ENCODE measurements around the gene ZNF528. TPM values are rescaled to one million over a fixed set of nuclear protein-coding genes. Genes with fewer than 3 reads are reported as not detected.

Gene ZNF528
- total and polyA plus RNA-seq, 2 experiments from 2014 or later = 25.5 to 30.0 TPM

DNA sequence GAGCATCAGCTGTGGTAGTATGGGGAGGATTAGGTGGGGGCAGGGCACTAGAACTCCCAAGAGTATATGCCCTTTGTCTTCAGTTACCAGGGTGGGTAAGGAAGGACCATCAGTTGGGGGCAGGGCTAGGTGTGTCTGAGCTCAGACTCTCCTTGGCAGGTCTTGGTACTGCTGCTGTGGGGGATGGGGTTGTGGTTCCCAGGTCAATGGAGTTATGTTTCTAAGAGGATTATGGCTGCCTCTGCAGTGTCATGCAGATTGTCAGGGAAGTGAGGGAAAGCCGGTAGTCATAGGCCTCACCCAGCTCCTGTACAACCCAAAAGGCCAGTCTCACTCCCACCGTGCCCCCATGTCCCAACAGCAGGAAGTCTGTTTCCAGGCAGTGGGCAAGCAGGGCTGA is 46.9 kb downstream of the ZNF528 start (continued):
- TF ChIP-seq, protein P1, sequence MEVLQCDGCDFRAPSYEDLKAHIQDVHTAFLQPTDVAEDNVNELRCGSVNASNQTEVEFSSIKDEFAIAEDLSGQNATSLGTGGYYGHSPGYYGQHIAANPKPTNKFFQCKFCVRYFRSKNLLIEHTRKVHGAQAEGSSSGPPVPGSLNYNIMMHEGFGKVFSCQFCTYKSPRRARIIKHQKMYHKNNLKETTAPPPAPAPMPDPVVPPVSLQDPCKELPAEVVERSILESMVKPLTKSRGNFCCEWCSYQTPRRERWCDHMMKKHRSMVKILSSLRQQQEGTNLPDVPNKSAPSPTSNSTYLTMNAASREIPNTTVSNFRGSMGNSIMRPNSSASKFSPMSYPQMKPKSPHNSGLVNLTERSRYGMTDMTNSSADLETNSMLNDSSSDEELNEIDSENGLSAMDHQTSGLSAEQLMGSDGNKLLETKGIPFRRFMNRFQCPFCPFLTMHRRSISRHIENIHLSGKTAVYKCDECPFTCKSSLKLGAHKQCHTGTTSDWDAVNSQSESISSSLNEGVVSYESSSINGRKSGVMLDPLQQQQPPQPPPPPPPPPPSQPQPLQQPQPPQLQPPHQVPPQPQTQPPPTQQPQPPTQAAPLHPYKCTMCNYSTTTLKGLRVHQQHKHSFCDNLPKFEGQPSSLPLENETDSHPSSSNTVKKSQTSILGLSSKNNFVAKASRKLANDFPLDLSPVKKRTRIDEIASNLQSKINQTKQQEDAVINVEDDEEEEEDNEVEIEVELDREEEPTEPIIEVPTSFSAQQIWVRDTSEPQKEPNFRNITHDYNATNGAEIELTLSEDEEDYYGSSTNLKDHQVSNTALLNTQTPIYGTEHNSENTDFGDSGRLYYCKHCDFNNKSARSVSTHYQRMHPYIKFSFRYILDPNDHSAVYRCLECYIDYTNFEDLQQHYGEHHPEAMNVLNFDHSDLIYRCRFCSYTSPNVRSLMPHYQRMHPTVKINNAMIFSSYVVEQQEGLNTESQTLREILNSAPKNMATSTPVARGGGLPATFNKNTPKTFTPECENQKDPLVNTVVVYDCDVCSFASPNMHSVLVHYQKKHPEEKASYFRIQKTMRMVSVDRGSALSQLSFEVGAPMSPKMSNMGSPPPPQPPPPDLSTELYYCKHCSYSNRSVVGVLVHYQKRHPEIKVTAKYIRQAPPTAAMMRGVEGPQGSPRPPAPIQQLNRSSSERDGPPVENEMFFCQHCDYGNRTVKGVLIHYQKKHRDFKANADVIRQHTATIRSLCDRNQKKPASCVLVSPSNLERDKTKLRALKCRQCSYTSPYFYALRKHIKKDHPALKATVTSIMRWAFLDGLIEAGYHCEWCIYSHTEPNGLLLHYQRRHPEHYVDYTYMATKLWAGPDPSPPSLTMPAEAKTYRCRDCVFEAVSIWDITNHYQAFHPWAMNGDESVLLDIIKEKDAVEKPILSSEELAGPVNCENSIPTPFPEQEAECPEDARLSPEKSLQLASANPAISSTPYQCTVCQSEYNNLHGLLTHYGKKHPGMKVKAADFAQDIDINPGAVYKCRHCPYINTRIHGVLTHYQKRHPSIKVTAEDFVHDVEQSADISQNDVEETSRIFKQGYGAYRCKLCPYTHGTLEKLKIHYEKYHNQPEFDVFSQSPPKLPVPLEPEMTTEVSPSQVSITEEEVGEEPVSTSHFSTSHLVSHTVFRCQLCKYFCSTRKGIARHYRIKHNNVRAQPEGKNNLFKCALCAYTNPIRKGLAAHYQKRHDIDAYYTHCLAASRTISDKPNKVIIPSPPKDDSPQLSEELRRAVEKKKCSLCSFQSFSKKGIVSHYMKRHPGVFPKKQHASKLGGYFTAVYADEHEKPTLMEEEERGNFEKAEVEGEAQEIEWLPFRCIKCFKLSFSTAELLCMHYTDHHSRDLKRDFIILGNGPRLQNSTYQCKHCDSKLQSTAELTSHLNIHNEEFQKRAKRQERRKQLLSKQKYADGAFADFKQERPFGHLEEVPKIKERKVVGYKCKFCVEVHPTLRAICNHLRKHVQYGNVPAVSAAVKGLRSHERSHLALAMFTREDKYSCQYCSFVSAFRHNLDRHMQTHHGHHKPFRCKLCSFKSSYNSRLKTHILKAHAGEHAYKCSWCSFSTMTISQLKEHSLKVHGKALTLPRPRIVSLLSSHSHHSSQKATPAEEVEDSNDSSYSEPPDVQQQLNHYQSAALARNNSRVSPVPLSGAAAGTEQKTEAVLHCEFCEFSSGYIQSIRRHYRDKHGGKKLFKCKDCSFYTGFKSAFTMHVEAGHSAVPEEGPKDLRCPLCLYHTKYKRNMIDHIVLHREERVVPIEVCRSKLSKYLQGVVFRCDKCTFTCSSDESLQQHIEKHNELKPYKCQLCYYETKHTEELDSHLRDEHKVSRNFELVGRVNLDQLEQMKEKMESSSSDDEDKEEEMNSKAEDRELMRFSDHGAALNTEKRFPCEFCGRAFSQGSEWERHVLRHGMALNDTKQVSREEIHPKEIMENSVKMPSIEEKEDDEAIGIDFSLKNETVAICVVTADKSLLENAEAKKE (CRISPR knock-in tag; IDR thresholded peaks at IDR 0.05) = no peak
- TF ChIP-seq, protein P2, sequence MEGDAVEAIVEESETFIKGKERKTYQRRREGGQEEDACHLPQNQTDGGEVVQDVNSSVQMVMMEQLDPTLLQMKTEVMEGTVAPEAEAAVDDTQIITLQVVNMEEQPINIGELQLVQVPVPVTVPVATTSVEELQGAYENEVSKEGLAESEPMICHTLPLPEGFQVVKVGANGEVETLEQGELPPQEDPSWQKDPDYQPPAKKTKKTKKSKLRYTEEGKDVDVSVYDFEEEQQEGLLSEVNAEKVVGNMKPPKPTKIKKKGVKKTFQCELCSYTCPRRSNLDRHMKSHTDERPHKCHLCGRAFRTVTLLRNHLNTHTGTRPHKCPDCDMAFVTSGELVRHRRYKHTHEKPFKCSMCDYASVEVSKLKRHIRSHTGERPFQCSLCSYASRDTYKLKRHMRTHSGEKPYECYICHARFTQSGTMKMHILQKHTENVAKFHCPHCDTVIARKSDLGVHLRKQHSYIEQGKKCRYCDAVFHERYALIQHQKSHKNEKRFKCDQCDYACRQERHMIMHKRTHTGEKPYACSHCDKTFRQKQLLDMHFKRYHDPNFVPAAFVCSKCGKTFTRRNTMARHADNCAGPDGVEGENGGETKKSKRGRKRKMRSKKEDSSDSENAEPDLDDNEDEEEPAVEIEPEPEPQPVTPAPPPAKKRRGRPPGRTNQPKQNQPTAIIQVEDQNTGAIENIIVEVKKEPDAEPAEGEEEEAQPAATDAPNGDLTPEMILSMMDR (conservative IDR thresholded peaks at IDR 0.05; ENCODE audit: low read depth in 2 of 2) = no peak
- TF ChIP-seq EZH2phosphoT487 (IDR thresholded peaks at IDR 0.05; ENCODE audit: unreplicated experiment) = no peak
- no peak for TF ChIP-seq POLR2AphosphoS5 (IDR thresholded peaks at IDR 0.05; ENCODE audit: low read depth)
- TF ChIP-seq CREB1 (CRISPR knock-in tag; IDR thresholded peaks at IDR 0.05; ENCODE audit: low read depth) = no peak

DNA sequence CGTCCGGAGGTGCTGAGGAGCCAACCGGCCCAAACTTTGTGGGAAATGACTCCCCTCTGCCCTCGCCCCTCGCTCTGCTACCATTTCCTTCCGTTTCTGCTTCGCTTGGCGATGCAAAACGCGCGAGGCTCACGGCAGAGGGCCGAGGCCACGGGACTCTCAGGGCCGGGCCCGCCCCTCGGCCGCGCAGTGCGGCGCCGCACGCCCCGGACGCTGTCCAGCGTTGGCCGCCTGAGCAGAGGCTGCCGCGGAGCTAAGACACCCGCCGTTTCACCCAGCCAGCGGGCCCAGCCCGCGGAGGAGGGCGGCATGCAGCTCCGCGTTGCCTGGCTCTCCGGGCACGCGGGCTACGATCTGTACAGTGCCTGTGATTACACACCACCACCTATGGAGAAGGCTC is 53.6 kb downstream of the ZNF528 start:
- peaks cover 46% of the 10 kb centered on the region for H3K36me3 Mint-ChIP-seq (ENCODE audit: low read depth)
- no peak overlapping the region for H3K27ac Mint-ChIP-seq
- no peaks in the 10 kb centered on the region for H3K79me2 ChIP-seq (replicated peaks; ENCODE audit: insufficient read depth)
- DNase-seq (ENCODE audit: low spot score) (no peak), ATAC-seq (no peak)
- no peak overlapping the region for H3K4me3 ChIP-seq
- H3F3A ChIP-seq (replicated peaks; ENCODE audit: low read depth) = no peaks in the 10 kb centered on the region
- H4K20me1 ChIP-seq (replicated peaks; ENCODE audit: insufficient read depth) = no peaks in the 10 kb centered on the region
- peaks cover 93% of the 10 kb centered on the region for H3K9me3 Mint-ChIP-seq
- H3K27me3 Mint-ChIP-seq (ENCODE audit: insufficient read depth, low read depth, poor library complexity) = peaks cover 7% of the 10 kb centered on the region
- H3K4me3 Mint-ChIP-seq = no peak overlapping the region
- no peak overlapping the region for H3K4me2 ChIP-seq
- no peaks in the 10 kb centered on the region for H3K9me2 ChIP-seq (ENCODE audit: insufficient read depth)
- H2AFZ ChIP-seq = no peak overlapping the region
- H3K4me1 ChIP-seq (ENCODE audit: insufficient read depth) = no peaks in the 10 kb centered on the region
- no peak overlapping the region for H3K27ac ChIP-seq (ENCODE audit: low read depth)
- H3K4me1 Mint-ChIP-seq = no peaks in the 10 kb centered on the region
- H3K36me3 ChIP-seq (ENCODE audit: insufficient read depth) = no peaks in the 10 kb centered on the region
- no peaks in the 10 kb centered on the region for H3K27me3 ChIP-seq (ENCODE audit: insufficient read depth)
- TF ChIP-seq, protein P3, sequence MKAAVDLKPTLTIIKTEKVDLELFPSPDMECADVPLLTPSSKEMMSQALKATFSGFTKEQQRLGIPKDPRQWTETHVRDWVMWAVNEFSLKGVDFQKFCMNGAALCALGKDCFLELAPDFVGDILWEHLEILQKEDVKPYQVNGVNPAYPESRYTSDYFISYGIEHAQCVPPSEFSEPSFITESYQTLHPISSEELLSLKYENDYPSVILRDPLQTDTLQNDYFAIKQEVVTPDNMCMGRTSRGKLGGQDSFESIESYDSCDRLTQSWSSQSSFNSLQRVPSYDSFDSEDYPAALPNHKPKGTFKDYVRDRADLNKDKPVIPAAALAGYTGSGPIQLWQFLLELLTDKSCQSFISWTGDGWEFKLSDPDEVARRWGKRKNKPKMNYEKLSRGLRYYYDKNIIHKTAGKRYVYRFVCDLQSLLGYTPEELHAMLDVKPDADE (IDR thresholded peaks at IDR 0.05) = no peak
- TF ChIP-seq JUNB (IDR thresholded peaks at IDR 0.05; ENCODE audit: unreplicated experiment) = no peak
- no peak for TF ChIP-seq NANOG (IDR thresholded peaks at IDR 0.05; ENCODE audit: borderline replicate concordance)
- no peak for TF ChIP-seq ZNF114 (CRISPR knock-in tag; IDR thresholded peaks at IDR 0.05)
- TF ChIP-seq, protein P4, sequence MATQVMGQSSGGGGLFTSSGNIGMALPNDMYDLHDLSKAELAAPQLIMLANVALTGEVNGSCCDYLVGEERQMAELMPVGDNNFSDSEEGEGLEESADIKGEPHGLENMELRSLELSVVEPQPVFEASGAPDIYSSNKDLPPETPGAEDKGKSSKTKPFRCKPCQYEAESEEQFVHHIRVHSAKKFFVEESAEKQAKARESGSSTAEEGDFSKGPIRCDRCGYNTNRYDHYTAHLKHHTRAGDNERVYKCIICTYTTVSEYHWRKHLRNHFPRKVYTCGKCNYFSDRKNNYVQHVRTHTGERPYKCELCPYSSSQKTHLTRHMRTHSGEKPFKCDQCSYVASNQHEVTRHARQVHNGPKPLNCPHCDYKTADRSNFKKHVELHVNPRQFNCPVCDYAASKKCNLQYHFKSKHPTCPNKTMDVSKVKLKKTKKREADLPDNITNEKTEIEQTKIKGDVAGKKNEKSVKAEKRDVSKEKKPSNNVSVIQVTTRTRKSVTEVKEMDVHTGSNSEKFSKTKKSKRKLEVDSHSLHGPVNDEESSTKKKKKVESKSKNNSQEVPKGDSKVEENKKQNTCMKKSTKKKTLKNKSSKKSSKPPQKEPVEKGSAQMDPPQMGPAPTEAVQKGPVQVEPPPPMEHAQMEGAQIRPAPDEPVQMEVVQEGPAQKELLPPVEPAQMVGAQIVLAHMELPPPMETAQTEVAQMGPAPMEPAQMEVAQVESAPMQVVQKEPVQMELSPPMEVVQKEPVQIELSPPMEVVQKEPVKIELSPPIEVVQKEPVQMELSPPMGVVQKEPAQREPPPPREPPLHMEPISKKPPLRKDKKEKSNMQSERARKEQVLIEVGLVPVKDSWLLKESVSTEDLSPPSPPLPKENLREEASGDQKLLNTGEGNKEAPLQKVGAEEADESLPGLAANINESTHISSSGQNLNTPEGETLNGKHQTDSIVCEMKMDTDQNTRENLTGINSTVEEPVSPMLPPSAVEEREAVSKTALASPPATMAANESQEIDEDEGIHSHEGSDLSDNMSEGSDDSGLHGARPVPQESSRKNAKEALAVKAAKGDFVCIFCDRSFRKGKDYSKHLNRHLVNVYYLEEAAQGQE (IDR thresholded peaks at IDR 0.05; ENCODE audit: unreplicated experiment) = no peak

Data from GM23338 (cell line).